ENCODE measurements around the gene PNO1.

Gene PNO1

DNA sequence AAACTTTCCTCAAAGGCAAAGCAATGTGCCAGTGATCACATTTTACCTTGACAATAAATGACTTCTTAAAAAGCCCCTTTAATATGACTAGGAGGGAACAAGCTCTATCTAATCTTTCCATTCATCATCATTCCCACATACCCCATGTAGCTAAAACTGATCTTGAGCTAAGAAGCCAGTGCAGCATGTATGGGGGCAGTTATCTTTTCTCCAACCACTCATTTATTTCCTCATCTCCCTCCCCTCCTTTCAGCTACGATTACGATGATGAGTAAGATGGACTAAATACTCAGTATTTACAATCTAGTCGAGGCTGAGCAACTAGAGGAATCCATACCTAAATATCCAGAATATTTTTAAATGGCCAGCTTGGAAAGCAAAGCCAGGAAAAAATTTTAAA lies 35.5 kb downstream of the PNO1 start:
- no peak for FAIRE-seq
- no peak for DNase-seq (ENCODE audit: low spot score)

DNA sequence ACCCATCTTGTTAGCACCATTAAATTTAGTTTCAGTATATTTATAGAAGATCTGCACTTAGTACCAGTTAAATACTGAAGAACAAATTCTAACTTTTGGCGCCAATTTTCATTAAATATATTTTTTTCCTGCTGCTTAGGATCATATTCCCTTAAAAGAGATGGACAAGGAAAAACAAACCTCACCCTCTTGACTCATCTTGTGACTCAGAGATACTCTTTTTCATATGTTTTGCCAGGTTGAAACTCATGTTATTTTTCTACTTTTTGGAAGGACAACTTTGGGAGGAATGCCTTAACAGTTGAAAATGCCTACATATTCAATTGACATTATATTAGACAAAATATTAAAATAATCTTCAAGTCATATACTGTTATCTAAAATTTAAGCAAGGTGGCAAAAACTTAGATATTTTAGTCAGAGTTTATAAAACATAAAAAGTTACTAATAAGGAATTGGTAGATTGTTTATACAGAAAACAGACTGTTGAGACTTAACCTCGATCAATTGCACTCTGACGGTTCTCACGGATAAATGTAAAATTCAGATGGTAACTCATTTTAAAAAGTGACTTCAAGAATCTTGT lies 36.2 kb downstream of the PNO1 start:
- no peak for FAIRE-seq
- no peak for DNase-seq (ENCODE audit: low spot score)

DNA sequence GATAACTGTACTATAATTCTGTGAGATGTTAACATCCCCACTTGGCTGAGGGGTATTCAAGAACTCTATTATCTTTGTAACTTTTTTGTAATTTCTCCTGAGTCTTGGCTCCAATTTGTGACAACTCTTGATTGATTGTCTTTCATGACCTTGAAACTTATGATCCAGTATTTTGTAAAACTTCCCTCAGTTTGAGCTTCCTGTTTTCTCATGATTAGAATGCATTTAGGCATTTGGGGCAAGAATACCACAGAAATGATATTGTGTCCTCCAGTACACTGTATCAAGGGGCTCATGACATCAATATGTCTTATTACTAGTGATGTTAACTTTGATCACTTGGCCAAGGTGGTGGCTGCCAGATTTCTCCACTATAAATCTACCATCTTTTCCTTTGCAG lies 37.4 kb downstream of the PNO1 start:
- FAIRE-seq, result no peak
- DNase-seq (ENCODE audit: low spot score), result no peak

DNA sequence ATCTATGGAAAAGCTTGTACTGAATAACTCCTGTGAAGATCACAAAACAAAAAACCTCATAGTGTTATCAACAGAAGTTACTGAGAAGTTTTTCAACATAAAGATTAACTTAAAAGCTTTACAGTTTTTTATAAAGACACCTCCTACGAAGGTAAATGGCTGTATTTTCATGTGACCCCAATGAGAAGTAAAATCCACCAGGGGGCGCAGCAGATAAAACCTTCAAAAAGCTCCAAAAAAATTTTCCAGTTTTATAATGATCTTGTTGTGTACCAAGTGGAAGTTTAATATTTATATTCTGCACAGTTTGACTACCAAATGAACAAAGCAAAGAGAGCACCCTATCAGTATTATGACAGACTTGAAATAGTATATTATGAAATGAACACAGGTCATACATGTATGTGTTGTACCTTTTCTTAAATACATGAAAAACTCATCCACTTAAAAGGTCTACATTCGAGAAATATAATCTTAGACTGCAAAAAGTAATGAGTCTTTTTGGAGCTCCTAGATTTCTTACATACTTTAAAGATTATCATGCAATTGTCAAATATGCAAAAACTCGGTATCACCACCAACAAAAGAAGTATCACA lies 38.5 kb downstream of the PNO1 start:
- FAIRE-seq (no peak), DNase-seq (ENCODE audit: low spot score) (no peak)

DNA sequence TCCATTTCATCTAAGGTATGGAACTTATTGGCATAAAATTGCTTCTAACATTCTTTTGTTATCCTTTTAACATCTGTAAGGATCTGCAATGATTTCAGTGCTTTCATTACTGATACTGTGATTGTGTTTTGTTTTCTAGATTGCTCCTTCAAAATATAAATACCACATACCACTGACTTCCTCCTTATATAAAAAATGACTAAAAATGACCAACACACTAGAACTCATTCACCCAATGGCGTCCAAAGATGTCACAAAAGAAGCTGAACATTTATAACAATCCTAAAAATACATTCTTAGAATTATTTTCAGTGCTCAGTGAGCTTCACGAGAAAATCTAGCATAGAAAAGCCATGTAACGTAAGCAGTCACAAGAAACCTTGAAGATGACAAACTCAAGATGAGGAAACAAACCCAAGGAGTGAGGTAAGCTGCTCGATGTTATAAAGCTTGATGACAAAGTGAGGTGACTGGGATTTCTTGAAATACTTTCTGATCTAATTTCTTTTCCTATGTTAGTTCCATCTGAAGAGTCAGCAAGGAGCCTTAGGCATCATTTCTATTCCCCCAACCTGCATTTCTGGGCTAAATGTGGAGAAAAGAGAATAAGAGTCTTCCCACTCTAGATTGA lies 42.6 kb downstream of the PNO1 start:
- DNase-seq (ENCODE audit: low spot score) (no peak), FAIRE-seq (no peak)

DNA sequence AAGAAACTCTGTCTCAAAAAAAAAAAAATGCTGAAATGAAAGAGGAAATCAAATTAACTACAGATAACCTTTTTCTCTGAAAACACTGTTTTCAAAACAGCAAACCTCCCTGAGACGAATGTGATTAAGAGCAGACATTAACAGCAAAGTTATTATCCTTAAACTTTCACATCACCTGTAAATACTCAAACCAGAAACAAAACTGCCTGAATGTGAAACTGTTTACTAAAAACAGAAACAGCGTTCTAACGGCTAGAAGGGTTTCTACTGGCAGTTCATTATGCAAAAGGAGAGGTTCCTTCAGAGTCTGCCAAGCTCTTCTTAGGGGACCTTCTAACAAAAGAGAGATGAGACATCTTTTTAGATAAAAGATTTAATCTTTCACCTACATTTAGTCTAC lies 45.9 kb downstream of the PNO1 start:
- no peak for FAIRE-seq
- DNase-seq (ENCODE audit: low spot score), result no peak

DNA sequence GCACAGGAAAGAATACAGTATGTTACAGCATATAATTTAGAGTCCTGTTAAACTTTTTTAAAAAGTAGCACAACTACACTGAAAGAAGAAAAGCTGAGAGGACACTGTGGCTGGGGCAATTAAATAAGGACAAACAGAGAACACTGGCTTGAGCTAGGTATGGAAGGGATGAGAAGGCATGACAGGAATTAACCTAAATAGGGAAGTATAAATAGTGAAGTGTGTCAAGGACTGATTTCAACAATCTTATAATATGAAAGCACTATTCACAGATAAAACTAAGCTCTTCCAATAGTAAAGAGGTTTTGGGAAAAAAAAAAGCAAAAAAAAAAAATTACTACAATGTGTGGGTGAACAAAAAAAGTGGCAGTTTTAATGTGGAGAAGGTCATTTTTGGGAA lies 49.1 kb downstream of the PNO1 start:
- FAIRE-seq (no peak), DNase-seq (ENCODE audit: low spot score) (no peak)

DNA sequence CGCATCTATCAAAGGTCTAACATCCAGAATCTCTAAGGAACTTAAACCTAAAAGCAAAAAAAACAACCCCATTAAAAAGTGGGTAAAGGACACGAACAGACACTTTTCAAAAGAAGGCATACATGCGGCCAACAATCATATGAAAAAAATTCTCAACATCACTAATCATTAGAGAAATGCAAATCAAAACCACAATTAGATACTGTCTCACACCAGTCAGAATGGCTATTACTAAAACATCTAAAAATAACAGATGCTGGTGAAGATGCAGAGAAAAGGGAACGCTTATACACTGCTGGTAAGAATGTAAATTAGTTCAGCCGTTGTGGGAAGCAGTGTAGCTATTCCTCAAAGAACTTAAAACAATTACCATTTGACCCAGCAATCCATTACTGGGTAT lies 56.7 kb downstream of the PNO1 start:
- FAIRE-seq, result no peak

DNA sequence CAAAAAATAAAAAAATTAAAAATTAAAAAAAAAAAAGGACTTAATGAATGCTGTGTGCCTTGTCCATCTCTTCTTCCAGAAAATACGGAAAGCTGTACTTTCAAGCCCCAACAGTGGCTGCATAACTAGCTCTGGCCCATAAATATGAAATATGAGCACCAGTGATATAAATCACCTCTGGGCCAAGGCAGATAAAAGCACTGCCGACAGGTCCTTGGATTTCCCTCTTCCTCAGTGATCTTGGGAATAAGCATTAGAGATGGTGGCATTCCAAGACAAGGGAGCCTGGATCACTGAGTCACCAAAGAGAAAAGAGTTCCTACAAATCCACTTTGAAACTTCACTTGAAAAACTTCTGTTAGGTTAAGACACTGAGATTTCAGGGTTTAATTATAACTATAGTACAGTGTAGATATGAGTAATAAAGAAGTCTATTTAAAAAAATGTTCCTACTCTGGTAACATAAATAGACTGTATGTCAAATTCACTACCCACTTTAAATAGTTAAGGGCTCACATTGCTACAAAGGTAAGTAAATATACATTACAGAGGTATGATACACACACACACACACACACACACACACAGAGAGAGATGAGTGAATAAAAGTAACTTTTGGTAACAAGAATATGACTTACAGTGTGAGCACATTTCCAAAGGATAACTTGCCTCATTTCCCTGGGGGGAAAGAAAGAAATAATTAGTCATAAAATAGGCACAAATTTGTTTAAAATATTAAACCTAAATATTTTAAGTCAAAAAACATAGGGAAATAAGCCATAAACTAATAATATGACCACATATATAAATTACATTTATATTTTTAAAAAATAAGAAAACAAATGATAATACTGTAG lies 59.0 kb downstream of the PNO1 start:
- FAIRE-seq, result no peak
- no peak for DNase-seq (ENCODE audit: low spot score)

More for the DNA sequence above, 56.7 kb downstream of the PNO1 start:
- DNase-seq (ENCODE audit: low spot score), result no peak

DNA sequence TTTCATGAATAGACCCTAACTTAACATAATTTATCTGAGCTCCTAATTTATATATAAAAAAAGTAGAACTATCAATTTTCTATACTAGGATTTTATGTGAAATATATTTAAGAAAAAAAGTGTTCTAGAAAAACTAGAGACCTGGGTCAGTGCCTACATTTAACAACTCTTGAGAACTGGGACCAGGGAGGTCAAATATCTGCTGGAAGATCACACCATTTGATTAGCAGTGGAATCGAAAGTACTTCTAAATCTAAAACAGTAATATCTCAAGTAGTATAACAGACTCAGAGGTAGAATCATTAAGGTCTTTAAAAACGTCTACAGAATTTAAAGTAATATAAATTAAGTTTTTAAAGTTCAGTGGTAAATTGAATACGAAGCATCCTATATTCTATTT lies 60.0 kb downstream of the PNO1 start:
- no peak for DNase-seq (ENCODE audit: low spot score)
- FAIRE-seq, result no peak

DNA sequence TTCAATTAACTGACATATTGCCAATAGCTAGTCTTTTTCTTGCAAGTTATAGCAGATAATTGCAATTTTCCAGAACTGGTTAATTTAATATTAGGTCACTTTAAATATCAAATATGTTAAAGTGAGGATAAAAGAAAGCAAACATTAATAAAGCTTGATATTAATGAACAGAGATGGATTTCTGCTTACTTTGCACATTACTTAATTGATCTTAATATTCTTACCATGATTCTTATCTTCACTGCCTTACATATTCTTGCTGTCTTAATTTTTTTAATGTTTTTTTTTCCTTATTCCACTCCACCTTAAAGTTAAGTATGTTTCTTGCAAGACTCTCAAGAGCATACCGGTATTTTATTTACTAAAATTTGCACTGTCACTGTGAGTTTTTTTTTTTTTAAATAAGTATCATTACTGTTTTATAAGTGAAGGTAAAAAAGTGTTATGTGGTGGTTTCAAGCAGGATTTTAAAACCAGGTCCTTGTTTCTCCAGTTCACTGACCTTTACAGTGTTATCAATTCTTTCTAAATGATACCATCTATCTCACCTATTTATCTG lies 60.7 kb downstream of the PNO1 start:
- DNase-seq (ENCODE audit: low spot score) (no peak), FAIRE-seq (no peak)

DNA sequence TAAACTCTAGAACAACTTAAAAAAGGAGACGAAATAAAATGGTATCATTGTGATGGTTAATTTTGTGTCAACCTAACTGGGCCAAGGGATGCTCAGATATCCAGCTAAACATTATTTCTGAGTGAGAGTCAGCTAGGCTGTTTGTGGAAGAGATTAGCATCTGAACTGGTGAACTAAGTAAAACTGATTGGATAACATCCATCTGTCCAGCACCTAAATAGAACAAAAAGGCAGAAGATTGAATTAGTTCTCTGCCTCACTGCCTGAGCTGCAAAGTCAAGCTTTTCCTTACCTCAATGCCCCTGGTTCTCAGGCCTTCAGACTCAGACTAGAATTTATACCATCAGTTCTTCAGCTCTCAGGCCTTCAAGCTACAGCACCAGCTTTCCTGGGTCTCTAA lies 64.6 kb downstream of the PNO1 start:
- DNase-seq (ENCODE audit: low spot score) (no peak), FAIRE-seq (peak; percentile 23)

DNA sequence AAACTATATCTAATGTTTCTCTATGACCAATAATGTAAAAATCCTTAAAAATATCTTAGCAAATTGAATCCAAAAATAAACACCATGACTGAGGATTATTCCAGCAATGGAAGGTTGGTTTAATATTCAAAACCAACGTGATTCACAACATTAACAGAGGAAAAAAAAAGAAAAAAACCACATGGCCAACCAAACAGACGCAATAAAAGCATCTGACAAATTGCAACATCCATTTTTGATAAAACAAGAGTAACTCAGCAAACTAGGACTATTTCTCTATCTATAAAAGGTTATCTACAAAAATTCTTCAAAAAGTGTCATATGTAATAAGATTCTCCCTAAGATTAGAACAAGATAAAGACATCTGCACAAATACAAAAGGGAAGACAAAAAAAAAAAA lies 65.7 kb downstream of the PNO1 start:
- FAIRE-seq (no peak), DNase-seq (ENCODE audit: low spot score) (no peak)

DNA sequence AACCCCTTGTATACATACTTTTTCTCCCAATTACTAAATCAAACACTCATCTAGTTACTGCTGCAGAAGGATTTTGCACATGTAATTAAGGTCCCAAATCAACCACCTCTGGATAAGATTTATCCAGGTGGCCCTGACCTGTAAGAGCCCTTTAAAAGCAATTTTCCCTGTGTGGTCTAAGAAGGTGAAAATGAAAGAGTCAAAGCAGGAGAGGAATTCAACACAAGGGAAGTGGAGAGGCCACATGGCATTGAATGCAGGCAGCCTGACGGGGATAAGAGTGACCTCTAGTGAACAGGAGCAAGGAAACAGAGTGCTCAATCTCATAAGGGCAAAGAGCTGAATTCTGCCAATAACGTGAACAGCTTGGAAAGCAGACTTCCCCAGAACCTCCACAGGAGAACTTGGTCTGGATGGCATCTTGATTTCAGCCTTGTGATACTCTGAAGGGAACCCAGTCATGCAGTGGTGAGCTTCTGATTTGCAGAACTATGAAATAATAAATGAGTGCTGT lies 67.5 kb downstream of the PNO1 start:
- peak; percentile 14 for DNase-seq (ENCODE audit: low spot score)

More for the DNA sequence above, 67.5 kb downstream of the PNO1 start:
- FAIRE-seq, result peak; percentile 13

All from urothelium cell line (cell line).